Measurements from ENCODE around the gene MYLK2.

GRCh38 chr20:31819083-31819784 is at the start of gene MYLK2:
- no peak for TF ChIP-seq TAF1 (IDR thresholded peaks at IDR 0.05; ENCODE audit: borderline replicate concordance, low read depth, low read length)
- TF ChIP-seq SUZ12 (IDR thresholded peaks at IDR 0.05; ENCODE audit: unreplicated experiment), result no peak
- TF ChIP-seq CTCF (IDR thresholded peaks at IDR 0.05 in 2 of 3, conservative IDR thresholded peaks at IDR 0.05 in 1 of 3; ENCODE audit: control insufficient read depth in 2 of 3, extremely low read depth in 1 of 3, insufficient read depth in 1 of 3, low read depth in 3 of 3, low read length in 3 of 3), result no peak
- TF ChIP-seq BCL3 (IDR thresholded peaks at IDR 0.05; ENCODE audit: borderline replicate concordance, insufficient read depth, low read depth, low read length, poor library complexity, severe bottlenecking), result no peak
- no peak for TF ChIP-seq ATF3 (IDR thresholded peaks at IDR 0.05; ENCODE audit: borderline replicate concordance, extremely low read depth, low read depth, low read length)
- no peak for TF ChIP-seq GABPA (IDR thresholded peaks at IDR 0.05; ENCODE audit: low read depth)
- TF ChIP-seq FOXK2 (IDR thresholded peaks at IDR 0.05), result no peak
- TF ChIP-seq FOS (IDR thresholded peaks at IDR 0.05; ENCODE audit: borderline replicate concordance, extremely low read depth, insufficient read length), result no peak

Measured in GM12878 (cell line).